SIG-M5 treated with dmso at 0.1 percent for 504 hours (cell line): ENCODE data around the gene ADTRP.
A peak's percentile ranks its signal among the peaks of the same experiment; 100 is the strongest.
"Not testable (repeated sequence)": the region's sequence is repeated elsewhere in the genome, so short reads cannot be mapped to it uniquely, and the experiment has no call there.

Experiments
- DNase-seq: peaks from one replicate; lab custom pipeline; 2025; ENCODE audit not compliant: unreplicated experiment; lab: John Stamatoyannopoulos, UW

Gene ADTRP

GRCh38 chr6:11804135-11804534, 25.5 kb upstream of the ADTRP start:
- peak; percentile 76 for DNase-seq

- DNase-seq, result no peak
Measured at GRCh38 chr6:11803591-11803971, 25.0 kb upstream of the ADTRP start.

GRCh38 chr6:11802886-11803590, 24.4 kb upstream of the ADTRP start:
- no peak for DNase-seq

- not testable (repeated sequence) for DNase-seq
Measured at GRCh38 chr6:11800531-11800930, 21.9 kb upstream of the ADTRP start.

- DNase-seq, result no peak
Measured at GRCh38 chr6:11798538-11798937, 19.9 kb upstream of the ADTRP start.

GRCh38 chr6:11798096-11798495, 19.5 kb upstream of the ADTRP start:
- DNase-seq, result no peak

DNA sequence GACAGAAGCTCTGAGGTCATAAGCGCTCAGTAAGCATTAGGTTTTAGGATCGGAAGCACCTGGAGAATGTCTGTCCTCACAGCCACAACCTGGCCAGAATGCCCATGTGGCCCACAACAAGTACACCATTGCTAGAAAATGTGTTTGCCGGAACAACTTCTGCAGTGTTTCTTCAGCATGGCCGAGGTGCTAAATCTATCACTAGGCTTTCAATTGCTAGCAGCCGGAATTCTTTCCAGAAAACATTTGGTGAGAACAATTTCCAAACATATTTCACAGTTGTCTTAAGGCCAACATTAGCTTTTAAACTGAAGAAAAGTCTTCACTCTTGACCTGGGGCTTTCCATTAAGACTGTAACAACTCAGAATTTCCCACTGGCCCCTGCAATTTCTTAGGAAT, 18.2 kb upstream of the ADTRP start:
- DNase-seq, result no peak

- no peak for DNase-seq
Measured at GRCh38 chr6:11795403-11795802, 16.8 kb upstream of the ADTRP start.

DNA sequence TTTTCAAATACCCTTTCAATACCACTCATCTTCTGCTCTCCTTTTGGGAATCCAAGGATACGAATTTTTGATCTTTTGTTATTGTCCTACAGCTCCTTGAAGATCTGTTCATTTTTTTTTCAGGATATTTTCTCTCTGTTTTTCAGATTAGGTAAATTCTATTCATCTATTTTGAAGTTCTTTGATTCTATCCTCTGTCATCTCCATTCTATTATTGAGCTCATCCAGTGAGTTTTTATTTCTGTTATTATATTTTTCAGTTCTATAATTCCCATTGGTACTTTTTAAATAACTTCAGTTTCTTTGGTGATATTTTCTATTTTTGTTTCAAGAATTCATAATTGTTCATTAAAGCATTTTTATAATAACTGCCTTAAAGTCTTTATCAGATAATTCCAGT, 14.7 kb upstream of the ADTRP start:
- no peak for DNase-seq

DNA sequence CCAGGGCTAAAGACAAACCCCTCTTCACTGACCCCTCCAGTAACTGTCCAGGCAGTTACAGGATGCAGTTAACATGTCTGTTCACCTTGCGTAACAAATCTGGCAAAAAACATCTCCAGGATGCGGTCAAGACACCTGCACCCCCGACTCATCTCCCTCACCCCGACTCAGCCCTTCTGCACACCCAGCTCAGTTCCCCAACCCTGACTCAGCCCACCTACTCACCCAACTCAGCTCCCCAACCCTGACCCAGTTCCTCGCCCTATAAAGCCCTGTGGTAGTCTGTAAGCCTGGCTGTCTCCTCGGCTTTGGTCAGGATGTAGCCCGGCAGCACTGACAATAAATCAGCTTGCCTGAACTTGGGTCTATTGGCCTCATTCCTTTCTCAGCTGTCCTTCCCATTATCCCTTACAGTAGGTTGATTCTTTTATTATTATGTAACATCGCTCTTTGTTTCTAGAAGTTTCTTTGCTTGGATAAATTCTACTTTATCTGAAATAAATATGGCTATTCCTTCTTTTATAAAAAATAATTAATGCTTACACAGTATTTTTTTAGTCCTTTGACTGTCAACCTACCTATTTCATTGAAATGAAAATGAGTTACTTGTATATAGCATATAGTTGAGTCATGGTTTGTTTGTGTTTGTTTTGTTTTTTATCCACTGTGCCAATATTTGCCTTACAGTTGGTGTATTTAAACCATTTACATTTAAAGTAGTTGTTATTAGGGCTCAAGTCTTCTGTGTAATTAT, 12.9 kb upstream of the ADTRP start:
- no peak for DNase-seq

DNA sequence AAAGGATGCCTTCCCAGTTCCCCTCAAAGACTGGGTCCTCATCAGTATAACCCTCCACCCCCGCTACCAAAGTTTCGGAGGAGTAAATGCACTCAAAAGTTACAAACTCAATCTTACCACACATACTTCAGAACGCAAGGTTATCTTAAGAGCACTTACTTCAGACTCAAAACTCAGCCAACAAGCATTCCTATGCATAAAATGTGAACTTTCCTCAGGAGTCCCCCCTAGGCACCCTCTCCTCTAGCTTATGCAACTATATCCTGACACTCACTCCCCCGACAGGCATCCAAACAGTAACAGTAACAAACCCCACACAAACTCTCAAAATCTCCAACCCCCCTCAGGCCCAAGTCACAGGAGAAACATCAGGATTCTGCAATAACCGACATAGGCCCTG, 11.1 kb upstream of the ADTRP start:
- DNase-seq, result no peak

GRCh38 chr6:11788043-11788442, 9.4 kb upstream of the ADTRP start:
- no peak for DNase-seq

DNA sequence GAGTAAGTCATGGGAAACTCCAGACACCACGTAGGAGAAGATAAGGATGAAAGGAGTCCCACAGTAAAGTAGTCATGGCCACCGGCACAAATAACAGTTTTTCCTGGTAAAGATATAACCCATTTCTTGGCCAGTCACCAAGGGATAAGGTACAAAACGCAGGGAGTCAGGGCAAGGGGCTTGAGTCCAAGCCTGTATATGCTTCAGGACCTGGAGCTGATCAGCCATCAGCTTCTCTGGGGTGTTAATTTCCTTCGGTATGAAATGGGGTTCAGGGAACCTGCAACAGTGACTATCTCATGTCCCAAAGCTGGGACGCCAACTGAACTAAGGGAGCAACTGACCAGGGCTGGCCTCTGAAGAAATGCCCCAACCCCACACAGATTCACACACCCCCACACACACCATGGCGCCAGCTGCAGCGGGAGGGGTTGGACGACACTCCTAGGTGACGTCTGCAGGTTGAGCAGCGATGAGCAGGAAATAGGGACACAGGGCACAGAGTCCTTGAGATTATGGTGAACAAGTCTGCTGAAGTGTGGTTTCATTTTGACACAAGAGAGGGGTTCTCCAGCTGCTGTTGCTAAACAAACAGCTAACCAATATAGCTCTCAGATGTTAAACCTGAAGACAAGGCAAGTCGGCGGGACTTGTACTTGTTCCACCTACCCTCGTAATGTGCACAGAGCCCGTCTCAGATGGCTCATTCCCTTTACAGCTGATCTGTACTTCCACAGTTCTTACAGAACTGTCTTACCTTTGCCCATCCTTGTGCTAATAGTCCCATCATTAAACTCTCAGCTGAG, 7.4 kb upstream of the ADTRP start:
- no peak for DNase-seq

DNA sequence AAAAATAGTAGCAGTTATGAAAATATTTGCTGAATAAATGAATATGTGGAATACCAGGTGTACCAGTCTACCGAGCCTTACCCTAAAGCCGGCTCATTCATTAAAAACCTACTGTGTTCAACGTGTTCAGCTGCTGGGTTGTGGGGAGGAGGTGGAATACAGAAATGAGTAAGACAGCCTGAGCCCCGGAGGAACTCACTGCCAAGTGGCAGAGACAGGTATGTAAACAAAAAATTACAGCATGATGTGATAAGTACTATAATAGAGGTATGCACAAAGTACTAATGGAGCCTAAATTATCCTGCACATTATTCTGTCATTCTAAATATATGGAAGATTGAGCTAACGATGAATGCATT, 6.8 kb upstream of the ADTRP start:
- DNase-seq, result no peak

- DNase-seq, result no peak
Measured at GRCh38 chr6:11784341-11784740, 5.7 kb upstream of the ADTRP start.

GRCh38 chr6:11783524-11784064, 5.0 kb upstream of the ADTRP start:
- no peak for DNase-seq

DNA sequence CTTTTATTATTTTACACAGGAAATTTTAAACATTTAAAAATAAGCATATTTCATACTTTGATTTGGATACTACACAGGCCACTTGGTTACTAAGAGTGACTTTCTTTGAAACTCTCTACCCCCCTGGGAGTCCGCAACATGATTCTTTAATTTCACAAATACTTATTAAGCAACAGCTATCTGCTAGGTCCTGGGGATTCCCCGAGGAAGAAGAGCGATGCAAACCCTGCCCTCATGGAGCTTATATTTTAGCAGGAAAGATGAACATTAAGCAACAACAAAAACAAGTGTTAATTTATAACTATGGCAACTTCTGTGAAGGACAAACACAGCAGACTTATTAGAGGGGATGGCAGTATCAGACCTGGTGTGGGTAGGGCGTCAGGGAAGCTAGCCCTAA, 3.9 kb upstream of the ADTRP start:
- no peak for DNase-seq

- no peak for DNase-seq
Measured at GRCh38 chr6:11780097-11780428, 1.5 kb upstream of the ADTRP start.

- peak; percentile 21 for DNase-seq
Measured at GRCh38 chr6:11779329-11780096, 910 bp upstream of the ADTRP start.

- no peak for DNase-seq
Measured at GRCh38 chr6:11778036-11778435, 567 bp downstream of the ADTRP start.

DNA sequence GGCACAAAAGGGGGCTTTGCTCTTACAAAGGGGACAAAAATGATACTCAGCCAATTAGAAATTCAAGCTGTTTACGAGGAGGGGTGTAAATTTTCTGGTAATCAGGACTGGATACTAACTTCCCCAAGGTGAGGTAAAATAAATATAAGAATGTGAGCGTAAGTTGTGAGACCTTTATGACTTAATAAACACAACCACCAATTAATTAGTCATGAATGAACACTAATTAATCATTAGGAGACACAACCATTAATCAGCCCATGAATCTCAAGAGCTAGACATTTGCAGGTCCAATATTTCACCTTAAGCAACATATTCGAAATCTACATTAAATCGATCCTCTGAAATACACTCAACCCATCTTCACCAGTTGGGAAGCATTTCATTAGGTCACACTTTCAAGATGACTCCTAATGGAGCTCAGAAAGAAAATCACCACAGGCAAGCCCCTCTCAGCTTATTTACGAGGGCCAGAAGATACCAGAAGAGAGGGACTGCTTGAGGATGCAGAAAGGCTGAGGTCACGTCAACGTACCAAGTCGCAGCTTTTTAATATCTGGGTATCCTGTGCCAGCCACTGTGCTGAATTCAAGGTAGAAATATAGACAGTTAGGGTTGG, 2.7 kb downstream of the ADTRP start:
- no peak for DNase-seq
